WI38 (cell line): Measurements from ENCODE around the gene UFC1.

ENCODE experiments used
- H3K4me3 ChIP-seq: 2 replicates; pipeline ENCODE4 v1.5.1; 2011; ENCODE audit warnings: low read depth, mild to moderate bottlenecking, control low read depth, low read length
- TF ChIP-seq, protein P1 (sequence below): IDR thresholded peaks from 2 replicates; pipeline ENCODE4 v1.5.1; 2012; ENCODE audit warnings: low read depth, mild to moderate bottlenecking, control low read depth, low read length

UFC1 gene

DNA sequence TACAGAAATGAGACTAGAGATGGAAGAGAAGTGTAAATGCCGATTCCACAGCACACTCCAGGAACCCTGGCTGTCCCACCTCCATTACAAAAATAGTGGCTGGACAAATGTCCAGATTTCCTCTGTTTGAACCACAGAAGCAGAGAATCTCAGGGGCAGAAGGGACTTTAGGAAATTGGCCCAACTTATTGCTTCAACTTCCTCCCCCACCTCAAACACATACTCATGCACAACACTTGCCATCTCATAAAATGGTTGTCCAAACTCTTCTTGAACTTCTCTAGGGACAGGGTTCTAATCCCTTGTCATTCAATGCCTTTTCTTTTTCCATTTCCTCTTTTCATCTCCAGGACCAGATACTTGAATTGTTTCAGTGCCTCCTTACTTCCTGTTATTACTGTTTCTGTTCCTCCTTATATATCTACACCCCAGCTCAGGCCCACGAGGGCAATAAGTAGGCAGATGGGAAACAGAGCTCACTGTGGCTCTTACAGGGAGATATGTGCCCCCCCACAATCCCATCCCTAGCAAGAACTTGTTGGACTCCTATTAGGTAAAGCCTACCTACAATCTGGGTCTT is 32.0 kb downstream of the UFC1 start:
- no peak overlapping the region for H3K4me3 ChIP-seq
- TF ChIP-seq, protein P1, sequence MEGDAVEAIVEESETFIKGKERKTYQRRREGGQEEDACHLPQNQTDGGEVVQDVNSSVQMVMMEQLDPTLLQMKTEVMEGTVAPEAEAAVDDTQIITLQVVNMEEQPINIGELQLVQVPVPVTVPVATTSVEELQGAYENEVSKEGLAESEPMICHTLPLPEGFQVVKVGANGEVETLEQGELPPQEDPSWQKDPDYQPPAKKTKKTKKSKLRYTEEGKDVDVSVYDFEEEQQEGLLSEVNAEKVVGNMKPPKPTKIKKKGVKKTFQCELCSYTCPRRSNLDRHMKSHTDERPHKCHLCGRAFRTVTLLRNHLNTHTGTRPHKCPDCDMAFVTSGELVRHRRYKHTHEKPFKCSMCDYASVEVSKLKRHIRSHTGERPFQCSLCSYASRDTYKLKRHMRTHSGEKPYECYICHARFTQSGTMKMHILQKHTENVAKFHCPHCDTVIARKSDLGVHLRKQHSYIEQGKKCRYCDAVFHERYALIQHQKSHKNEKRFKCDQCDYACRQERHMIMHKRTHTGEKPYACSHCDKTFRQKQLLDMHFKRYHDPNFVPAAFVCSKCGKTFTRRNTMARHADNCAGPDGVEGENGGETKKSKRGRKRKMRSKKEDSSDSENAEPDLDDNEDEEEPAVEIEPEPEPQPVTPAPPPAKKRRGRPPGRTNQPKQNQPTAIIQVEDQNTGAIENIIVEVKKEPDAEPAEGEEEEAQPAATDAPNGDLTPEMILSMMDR, result no peak

DNA sequence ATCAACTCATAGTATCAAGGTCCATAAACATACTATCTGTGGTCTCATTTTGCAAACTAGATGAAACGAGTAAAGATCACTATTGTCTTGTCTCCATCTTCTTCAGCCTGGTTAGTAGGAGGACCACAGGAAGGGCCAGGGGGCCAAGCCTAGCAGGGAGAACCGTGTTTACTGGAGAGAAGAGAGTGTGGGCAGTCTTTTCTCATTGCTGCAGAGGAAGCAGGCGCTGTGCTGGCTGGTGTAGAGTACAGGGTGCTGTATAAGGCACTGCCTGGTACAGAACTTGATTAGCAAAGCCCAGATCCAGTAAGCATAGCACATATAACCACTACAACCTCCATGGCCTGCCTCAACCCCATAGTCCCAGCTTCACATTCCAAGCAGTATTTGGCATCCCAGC is 33.5 kb downstream of the UFC1 start:
- TF ChIP-seq, protein P1, result no peak
- no peak overlapping the region for H3K4me3 ChIP-seq

DNA sequence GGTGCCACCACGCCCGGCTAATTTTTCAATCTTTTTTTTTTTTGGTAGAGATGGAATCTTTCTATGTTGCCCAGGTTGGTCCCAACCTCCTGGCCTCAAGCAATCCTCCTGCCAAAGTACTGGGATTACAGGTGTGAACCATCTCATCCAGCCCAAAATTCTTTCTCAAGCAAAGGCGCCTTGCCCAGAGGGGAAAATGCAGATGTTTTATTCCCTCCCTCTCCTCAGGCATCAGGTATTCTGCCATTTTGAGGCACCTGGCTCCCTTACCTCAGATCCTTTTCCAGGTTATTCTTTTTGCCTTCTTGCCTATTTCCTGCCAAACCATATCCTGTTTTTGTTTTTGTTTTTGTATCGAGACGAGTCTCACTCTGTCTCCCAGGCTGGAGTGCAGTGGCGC is 34.6 kb downstream of the UFC1 start:
- H3K4me3 ChIP-seq, result no peak overlapping the region
- TF ChIP-seq, protein P1, result no peak

DNA sequence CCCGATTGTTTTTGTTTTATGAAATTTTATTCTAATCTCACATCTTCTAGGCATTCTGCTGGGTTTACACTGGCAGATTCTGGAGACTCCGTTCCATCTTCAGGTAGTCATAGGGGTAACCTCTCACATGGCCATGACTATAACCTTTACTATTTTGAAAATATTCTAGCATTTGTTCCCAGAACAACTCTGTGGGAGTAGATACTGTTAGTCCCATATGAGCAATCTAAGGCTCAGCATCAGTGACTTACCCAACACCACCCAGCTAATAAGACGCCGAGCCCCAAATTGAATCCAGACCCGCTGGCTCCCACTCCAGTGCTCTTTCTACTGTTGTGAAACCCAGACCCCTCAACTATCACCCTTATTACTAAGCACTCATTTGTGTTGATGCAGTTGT is 35.3 kb downstream of the UFC1 start:
- TF ChIP-seq, protein P1, result no peak
- no peak overlapping the region for H3K4me3 ChIP-seq

DNA sequence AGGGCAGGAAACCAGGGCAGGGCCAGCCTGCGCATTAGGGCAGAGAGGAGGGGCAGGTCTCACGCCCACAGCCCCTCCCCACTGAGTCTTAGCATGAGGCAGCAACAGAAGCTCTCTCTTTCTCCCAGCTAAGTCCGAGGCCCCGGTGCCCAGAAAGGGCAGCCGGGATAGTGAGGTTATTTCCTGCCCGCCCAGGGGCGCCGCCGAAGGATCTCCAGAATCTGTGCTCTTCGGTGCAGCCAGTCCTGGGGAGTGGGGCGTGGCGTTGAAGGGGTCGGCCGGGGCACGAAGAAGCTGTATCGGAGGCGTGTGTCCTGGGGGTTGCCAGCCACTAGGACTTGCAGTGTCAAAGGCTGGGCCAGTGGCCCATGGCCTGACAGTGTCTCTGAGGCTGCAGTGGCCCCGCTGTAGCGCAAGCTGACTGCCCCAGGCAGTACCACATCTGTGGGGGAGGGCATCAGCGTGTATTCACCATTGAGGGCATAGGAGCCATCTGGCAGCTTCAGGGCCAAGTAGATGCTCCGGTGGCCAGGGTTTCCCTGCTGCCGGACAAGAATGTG is 37.3 kb downstream of the UFC1 start:
- TF ChIP-seq, protein P1, result no peak
- H3K4me3 ChIP-seq, result no peak overlapping the region

DNA sequence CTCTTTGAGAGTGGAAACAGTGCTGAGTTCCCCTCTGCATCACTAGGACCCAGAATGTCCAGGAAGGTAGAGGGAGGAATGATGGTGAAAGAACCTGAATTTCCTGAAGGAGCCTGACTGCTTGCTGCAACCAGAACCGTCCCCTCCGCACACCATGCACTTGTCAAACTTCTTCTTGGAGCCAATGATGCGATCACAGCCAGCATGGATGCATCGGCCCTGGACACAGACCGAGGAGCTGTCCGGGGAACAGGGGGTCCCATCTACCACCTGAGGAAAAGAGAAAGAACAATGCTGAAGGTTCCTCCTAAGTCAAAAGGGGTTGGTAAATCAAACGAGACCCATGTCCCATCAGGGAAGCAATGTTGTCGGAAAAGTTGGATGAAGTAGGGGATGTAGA is 38.2 kb downstream of the UFC1 start:
- H3K4me3 ChIP-seq, result no peak overlapping the region
- TF ChIP-seq, protein P1, result no peak

DNA sequence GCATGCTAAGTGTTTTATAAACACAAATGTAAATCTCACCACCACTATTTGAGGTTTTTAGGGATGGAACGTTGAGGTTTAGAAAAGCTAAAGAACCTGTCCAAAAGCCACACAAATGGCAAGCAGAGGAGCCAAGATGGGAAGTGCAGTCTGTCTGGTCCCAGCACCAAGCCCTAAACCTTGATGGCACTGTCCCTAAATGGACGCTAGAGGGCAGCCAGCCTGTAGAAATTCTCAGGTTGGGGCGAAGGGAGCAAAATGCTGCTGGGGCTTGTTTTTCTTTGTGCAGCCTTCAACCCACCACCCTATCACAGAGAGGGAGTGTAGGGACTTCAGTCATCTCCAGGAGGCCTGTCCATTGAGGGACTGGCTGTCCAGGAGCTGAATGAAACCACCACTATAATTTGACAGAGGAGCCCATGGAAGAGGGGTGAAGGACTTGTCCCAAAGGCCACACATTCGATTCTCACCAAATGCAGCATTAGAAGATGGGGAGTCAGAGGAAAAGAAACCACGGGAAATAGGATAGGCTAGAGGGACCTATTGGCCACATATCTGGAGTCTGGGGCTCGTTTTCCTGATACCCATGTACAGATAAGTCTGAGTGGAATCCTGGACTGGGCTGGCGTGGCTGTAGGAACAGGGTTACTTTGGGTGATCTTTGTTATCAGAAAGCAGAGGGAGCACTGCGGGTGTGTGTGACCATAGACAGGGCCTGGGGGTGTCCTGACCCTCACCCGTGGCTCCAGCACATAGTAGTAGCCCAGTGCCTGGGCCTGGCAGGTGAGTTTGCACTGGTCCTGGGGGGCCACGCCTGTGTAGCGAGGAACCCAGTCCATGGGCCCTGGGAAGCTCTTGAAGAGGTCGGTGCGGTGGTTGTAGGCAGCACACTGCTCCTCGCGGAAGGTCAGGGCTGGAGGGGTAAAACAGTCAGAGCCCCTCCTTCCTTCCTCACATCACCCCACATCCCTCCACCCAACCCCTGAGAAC is 39.0 kb downstream of the UFC1 start:
- H3K4me3 ChIP-seq, result no peak overlapping the region
- TF ChIP-seq, protein P1, result peak; percentile 85
